MM.1S (cell line): ENCODE results near the gene SRSF8.

Source experiments
- CTCF ChIP-seq: fragments of 300-600 bp; sonication (generic); IDR thresholded peaks from 2 replicates; pipeline ENCODE4 v1.5.1; 2016; ENCODE audit warnings: antibody characterized with exemption, low read length, mixed read lengths
- EZH2 ChIP-seq: fragments of 300-600 bp; sonication (generic); optimal IDR thresholded peaks from 2 replicates; pipeline ENCODE3; 2017; ENCODE audit warnings: low read depth, mild to moderate bottlenecking, antibody characterized with exemption, low read length, mixed read lengths
- EZH2phosphoT487 ChIP-seq: fragments of 300-600 bp; sonication (generic); IDR thresholded peaks from 2 replicates; pipeline ENCODE4 v1.6.1; 2018; ENCODE audit warnings: antibody characterized with exemption, low read length

- TF ChIP-seq CTCF = no peak
- no peak for TF ChIP-seq EZH2
- TF ChIP-seq EZH2phosphoT487 = no peak
These were observed 10.3 kb downstream of the SRSF8 start for GRCh38 chr11:95076981-95077380.
